CMK (cell line): Measurements from ENCODE around the gene PSMB3.

ENCODE experiments used
- DNase-seq: peaks from one replicate; pipeline ENCODE4 v3.0.0-alpha.2; 2010; ENCODE audit warnings: low read depth

PSMB3 gene

DNA sequence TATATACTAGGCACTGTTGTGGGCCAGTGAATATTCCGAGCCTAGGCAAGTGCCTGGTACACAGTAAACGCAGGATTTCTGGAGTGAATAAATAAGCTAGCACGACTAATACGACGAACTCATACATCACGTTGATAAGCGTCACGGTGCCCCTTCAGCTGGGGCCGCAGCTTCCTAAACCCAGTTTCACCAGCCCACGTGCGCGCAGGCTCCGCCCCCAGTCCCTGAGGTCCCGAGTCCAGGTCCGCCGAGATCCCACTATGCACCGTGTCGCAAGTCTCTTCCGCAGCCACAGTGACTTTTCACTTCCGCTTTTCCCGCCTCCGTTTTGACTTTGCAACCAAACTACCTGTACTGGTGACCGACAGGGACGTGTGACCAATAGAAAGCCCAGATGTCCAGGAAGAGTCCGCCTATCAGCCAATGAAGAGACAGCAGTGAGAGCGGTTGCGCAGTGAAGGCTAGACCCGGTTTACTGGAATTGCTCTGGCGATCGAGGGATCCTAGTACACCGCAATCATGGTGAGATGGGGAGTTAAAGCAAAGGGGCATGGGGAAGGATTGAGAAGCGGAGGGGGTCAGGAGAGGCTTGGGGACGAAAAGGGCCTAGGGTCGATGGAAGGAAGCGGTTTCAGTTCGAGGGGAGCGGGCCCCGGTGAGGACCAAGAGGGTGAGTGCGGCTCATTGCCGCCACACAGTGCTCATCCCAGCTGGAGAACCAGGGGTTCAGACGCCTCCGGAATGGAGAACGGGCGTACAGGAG, at the start of gene PSMB3:
Gene PSMB3, plus strand, starts transcription at position 434 of the 763 bp plus-strand sequence. Its CDS starts 86 bp downstream, at position 520.
- DNase-seq, result peak; percentile 100

GRCh38 chr17:38702916-38703741, 49.4 kb upstream of the PSMB3 start:
- DNase-seq, result no peak

DNA sequence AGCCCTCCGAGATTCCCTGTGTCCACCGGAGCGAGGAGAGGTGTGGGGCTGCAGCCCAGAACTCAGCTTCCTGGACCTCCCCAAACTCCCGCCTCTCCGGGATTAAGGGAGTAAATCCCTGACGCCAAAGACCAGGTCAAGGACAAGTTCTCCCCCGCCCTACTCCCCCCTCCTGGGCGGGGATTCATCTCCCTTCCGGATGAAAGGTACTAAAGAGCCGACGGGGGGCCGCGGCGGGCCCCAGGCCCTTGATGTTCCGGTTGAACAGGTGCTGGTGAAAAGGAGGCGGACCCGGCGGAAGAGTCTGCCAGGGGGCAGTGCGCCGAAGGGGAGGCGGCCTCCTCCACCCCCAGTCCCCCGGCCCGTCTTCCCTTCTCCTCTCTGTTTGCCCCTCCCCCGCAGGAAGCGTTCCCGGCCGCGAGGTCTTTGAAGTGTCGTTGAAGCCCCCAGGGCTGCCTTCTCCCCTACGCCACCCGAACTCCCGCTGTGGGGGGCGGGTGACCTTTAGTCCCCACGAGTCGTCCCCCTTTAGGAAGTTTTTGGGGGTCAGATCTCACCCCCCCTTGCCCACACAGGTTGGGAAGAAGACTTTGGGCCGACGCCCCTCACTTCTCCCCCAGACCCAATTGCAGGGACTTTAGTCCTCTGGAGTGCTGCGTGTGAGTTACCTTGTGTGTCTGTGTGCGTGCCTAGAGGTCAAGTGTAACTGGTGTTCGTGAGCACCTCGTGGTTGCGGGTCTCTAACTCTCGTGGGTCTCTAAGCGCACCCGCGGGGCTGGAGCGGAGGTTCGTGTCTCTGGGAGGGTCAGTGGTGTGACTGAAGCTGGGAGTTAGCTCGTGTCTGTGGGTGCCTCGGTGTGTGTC, 48.6 kb upstream of the PSMB3 start:
- DNase-seq, result peak; percentile 90

DNA sequence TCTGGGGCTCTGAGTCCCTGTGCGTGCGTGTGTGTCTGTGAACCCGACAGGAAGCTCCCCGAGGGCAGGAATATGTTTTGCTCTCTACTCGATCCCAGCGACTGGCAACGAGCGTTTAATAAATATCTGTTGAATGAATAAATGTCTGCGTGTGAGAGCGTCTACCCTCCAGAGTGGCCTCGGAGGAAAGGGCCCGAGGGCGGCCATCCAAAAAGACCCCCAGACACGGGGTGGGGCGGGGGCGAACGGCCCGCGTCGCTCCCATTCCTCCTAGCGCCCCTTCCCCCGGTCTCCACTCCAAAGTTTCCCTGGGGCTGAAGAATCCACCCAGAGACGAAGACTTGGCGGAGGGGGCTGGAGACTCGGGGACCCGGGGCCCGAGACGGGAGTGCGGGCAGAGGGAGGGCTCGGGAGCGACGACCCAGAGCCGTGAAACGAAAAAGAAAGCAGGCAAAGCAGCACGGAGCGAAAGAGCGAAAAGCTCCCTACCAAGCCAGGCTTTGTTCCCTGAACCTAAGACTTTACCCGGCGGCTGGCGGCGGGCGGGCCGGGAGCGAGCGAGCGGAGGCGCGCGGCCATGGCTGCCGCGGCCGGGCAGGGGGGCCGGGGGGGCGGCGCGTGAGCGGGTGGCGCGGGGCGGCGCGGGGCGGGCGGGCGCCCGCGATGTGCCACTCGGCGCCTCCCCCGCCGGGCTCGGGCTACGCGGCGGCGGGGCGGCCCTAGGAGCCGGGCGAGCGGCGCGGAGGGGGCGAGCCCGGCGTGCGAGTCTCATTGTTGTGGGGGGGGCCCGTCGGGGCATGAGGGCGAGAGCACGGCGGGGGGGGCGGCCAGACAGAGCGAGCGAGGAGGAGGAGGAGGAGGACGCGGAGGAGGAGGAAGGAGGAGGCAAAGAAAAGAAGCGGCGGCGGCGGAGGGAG, 47.7 kb upstream of the PSMB3 start, which contains the start of gene MLLT6:
Gene MLLT6, plus strand, starts transcription at position 668 of the 917 bp plus-strand sequence. CDS start 360 bp downstream, outside the sequence.
- DNase-seq, result no peak

- DNase-seq, result no peak
Observed at GRCh38 chr17:38705523-38705802, 47.1 kb upstream of the PSMB3 start.

- no peak for DNase-seq
Observed at GRCh38 chr17:38705803-38706504, 46.6 kb upstream of the PSMB3 start.

DNA sequence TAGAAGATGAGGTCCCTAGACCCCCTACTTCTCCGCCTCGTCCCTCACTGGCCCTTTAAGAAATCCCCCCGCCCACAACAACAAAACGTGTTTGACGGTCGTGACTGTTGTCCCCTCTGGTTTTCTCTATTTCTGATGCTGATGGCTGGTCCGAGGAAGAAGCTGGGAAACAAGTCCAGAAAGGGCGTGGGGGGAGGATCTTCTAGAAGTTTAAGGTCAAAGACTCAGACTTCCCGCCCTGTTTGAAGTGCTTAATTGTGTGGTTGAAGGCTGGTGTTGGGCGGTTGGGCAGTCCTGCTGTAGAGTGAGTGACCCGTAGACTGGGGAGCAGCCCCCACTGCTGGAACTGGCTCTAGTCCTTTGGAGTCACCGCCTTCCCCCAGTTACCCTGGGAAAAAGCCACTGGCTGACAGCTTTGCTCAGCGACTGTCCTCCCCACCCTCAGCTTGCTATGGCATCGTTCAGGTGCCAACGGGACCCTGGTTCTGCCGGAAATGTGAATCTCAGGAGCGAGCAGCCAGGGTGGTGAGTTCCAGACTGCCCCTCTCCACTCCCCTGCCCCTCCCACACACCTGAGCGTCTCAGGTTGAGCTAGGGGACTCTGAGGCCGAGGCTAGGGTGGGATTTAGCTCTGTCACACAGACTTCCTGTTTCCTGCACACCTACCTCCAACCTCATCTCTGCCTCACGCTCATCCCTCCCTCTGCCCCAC, 45.9 kb upstream of the PSMB3 start:
- DNase-seq, result no peak

DNA sequence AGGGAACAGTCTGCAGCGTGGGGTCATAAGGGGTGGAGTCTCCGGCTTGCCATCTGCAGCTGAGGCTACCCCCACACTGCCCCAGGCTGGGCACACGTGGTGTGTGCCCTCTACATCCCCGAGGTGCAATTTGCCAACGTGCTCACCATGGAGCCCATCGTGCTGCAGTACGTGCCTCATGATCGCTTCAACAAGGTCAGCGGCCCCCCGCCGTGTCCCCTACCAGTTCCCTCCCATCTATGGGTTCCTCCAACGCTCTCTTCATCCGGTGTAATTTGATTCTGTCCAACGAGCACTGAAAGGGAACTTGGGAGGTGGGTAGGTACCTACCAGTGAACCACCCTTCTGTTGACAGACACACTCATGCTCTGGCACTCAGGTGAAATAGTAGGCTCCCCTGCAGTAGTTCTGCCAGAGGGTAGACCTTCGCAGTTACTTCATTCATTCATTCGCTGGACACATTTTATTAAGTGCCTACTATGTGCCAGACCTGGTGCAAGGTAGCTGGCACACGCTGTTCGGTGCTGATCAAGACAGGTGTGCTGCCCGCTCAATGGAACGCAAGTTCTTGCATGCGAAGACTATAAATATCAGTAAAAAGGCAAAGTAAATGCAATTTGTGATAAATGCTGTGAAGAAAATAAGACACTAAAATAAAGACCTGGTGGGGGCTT, 44.7 kb upstream of the PSMB3 start:
- DNase-seq, result no peak

DNA sequence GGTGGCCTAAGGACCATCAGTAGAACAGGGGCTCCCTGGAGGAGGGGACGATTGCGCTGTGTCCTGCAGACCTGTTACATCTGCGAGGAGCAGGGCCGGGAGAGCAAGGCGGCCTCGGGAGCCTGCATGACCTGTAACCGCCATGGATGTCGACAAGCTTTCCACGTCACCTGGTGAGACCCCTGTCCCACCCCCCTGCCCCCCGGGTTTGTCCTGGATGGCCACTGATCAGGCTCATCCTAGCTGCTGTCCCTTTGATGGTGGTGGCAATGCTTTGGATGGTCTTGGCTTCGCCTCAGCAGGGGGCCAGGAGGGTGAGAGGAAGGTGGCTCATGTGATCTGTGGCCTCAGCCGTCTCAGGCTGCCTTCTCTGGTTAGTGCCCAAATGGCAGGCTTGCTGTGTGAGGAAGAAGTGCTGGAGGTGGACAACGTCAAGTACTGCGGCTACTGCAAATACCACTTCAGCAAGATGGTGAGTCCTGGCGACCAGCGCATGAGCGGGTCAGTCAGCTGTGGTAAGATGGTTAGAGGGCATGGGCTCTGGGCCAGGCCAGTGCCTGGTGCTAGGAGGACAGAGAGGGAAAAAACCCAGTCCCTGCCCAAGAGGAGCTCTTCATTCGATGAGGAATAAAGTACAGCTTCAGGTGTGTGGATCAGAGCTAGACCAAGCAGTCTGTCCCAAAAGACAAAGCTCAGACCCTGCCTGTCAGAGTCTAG, 43.3 kb upstream of the PSMB3 start:
- DNase-seq, result no peak

DNA sequence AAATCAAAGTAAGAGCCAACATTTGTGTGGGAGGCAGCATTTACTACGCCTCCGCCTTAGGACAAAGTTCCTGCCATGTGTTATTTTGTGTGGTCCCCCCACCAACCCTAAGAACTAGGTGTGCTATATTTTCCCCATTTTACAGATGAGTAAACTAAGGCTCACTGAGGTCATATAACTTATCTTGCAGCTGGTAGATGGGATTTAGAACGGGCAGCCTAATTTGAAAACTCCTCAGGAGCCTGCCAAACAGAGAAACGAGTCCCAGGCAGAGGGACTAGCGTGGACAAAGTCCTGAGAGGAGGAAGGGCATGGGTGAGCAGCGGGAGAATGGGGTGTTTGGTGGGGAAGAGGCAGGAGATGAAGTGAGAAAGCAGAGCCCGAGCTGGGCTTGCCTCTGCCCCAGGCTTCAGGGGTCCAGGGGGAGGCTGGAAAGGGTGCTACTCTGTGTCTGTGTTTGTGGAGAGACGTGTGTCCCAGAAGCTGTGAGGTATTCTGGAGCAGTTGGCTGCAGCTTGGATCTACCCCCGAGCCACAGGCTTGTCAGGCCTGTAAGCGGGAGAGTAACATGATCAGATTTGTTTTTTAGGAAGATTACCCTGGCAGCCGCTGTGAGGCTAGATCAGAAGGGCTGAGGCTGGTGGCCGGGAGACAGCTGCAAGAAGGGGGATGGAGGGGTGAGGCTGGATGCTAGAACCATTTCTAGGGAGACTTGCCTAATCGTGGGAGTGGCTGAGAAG, 42.5 kb upstream of the PSMB3 start:
- DNase-seq, result no peak

GRCh38 chr17:38710604-38710962, 42.0 kb upstream of the PSMB3 start:
- DNase-seq, result no peak

GRCh38 chr17:38710985-38711384, 41.6 kb upstream of the PSMB3 start:
- no peak for DNase-seq

- DNase-seq, result no peak
Observed at GRCh38 chr17:38711792-38712571, 40.6 kb upstream of the PSMB3 start.

- no peak for DNase-seq
Observed at GRCh38 chr17:38712593-38712992, 39.9 kb upstream of the PSMB3 start.

DNA sequence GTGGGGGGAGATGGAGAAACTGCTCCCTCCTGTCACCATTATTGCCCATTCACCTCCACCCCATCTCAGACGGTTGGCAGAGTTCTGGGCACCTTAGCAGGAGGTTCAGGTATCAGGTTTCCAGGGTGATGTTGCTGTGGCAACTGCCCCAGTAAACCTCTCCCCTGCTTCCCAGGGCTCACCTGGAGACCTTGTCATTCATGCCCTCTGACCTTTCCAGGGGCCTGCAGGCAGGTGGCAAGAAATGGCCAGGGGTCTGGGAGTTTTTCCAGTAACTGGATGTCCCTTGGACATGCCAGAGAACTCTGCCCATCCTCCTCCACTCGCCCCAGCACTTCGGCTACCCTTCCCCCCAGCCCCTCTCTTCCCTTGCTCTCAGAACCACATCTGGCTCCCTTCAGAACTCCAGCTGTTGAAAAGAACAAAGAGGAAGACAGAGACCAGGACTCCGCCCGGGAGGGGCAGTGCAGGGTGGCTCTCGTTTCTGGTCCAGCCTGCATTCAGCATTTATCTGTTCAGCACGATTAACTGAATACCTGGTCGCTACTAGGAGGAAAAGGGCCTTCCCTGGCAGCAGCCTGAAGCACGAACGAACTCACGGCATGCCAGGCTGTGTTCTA, 39.0 kb upstream of the PSMB3 start:
- no peak for DNase-seq

- no peak for DNase-seq
Observed at GRCh38 chr17:38715216-38715943, 37.2 kb upstream of the PSMB3 start.
